Nephron (organoid): Measurements from ENCODE around the gene MAD1L1.
A peak's percentile ranks its signal among the peaks of the same experiment; 100 is the strongest.

ENCODE experiments used
- H3K27ac Mint-ChIP-seq, 3 experiments: 2 replicates each; pipeline ENCODE4 v1.8.0; 2020; ENCODE audit warnings: mixed read lengths in 3 of 3, mild to moderate bottlenecking in 2 of 3, moderate library complexity in 1 of 3
- H3K27me3 Mint-ChIP-seq: 2 replicates; pipeline ENCODE4 v1.8.0; 2021; ENCODE audit warnings: low read depth, mild to moderate bottlenecking, moderate library complexity, mixed read lengths
- H3K36me3 Mint-ChIP-seq: 2 replicates; pipeline ENCODE4 v1.8.0; 2020; ENCODE audit warnings: low read depth, mixed read lengths
- H3K4me1 Mint-ChIP-seq: 2 replicates; pipeline ENCODE4 v1.8.0; 2020; ENCODE audit warnings: mixed read lengths
- H3K4me3 Mint-ChIP-seq, 3 experiments: 2 replicates each; pipeline ENCODE4 v1.8.0; 2020; ENCODE audit warnings: mild to moderate bottlenecking in 3 of 3, mixed read lengths in 3 of 3, moderate library complexity in 2 of 3
- H3K9me3 Mint-ChIP-seq: 2 replicates; pipeline ENCODE4 v1.8.0; 2020; ENCODE audit warnings: mixed read lengths
- CTCF ChIP-seq, 3 experiments: fragments of 200-600 bp; sonication (generic); IDR thresholded peaks; one replicate each; pipeline ENCODE4 v1.5.0; 2021; ENCODE audit warnings: antibody characterized with exemption in 3 of 3; ENCODE audit not compliant: unreplicated experiment in 3 of 3

The MAD1L1 gene

GRCh38 chr7:1934756-1935155 is 298.0 kb downstream of the MAD1L1 start:
- H3K9me3 Mint-ChIP-seq = peaks cover 10% of the 10 kb centered on the region
- peaks cover 34% of the 10 kb centered on the region for H3K36me3 Mint-ChIP-seq
- no peak for TF ChIP-seq CTCF (IDR thresholded peaks at IDR 0.05; ENCODE audit: unreplicated experiment in 3 of 3)
- H3K27ac Mint-ChIP-seq = no peak overlapping the region
- H3K4me1 Mint-ChIP-seq = peaks cover 16% of the 10 kb centered on the region
- no peak overlapping the region for H3K4me3 Mint-ChIP-seq
- peaks cover 12% of the 10 kb centered on the region for H3K27me3 Mint-ChIP-seq

GRCh38 chr7:1934017-1934416 is 298.7 kb downstream of the MAD1L1 start:
- H3K4me3 Mint-ChIP-seq = no peak overlapping the region
- peaks cover 10% of the 10 kb centered on the region for H3K9me3 Mint-ChIP-seq
- no peak for TF ChIP-seq CTCF (IDR thresholded peaks at IDR 0.05; ENCODE audit: unreplicated experiment in 3 of 3)
- H3K36me3 Mint-ChIP-seq = peaks cover 33% of the 10 kb centered on the region
- H3K4me1 Mint-ChIP-seq = peaks cover 16% of the 10 kb centered on the region
- peaks cover 11% of the 10 kb centered on the region for H3K27me3 Mint-ChIP-seq
- H3K27ac Mint-ChIP-seq = peak overlapping the region in 1 of 3 experiments; percentile 28

- peak overlapping the region in 2 of 3 experiments; percentile 9 to 11 for H3K27ac Mint-ChIP-seq
- TF ChIP-seq CTCF (IDR thresholded peaks at IDR 0.05; ENCODE audit: unreplicated experiment in 3 of 3) = no peak
- H3K9me3 Mint-ChIP-seq = peaks cover 9% of the 10 kb centered on the region
- H3K36me3 Mint-ChIP-seq = peaks cover 27% of the 10 kb centered on the region
- H3K27me3 Mint-ChIP-seq = peaks cover 9% of the 10 kb centered on the region
- H3K4me3 Mint-ChIP-seq = no peak overlapping the region
- H3K4me1 Mint-ChIP-seq = peaks cover 16% of the 10 kb centered on the region
Observed at GRCh38 chr7:1933066-1933750, 299.5 kb downstream of the MAD1L1 start.

- H3K27ac Mint-ChIP-seq = no peak overlapping the region
- H3K4me3 Mint-ChIP-seq = no peak overlapping the region
- TF ChIP-seq CTCF (IDR thresholded peaks at IDR 0.05; ENCODE audit: unreplicated experiment in 3 of 3) = no peak
- H3K4me1 Mint-ChIP-seq = peaks cover 16% of the 10 kb centered on the region
- peaks cover 7% of the 10 kb centered on the region for H3K9me3 Mint-ChIP-seq
- H3K27me3 Mint-ChIP-seq = peaks cover 9% of the 10 kb centered on the region
- H3K36me3 Mint-ChIP-seq = peaks cover 25% of the 10 kb centered on the region
Observed at GRCh38 chr7:1931951-1932270, 300.8 kb downstream of the MAD1L1 start.

- TF ChIP-seq CTCF (IDR thresholded peaks at IDR 0.05; ENCODE audit: unreplicated experiment in 3 of 3) = no peak
- H3K4me1 Mint-ChIP-seq = peaks cover 17% of the 10 kb centered on the region
- peaks cover 9% of the 10 kb centered on the region for H3K27me3 Mint-ChIP-seq
- peaks cover 7% of the 10 kb centered on the region for H3K9me3 Mint-ChIP-seq
- peak overlapping the region in 1 of 3 experiments; percentile 57 for H3K27ac Mint-ChIP-seq
- peaks cover 25% of the 10 kb centered on the region for H3K36me3 Mint-ChIP-seq
- H3K4me3 Mint-ChIP-seq = no peak overlapping the region
Observed at GRCh38 chr7:1931256-1931950, 301.3 kb downstream of the MAD1L1 start.
